Adrenal gland (tissue), 12 donors: Measurements from ENCODE around the gene SHC1. TPM values are rescaled to one million over a fixed set of nuclear protein-coding genes. Genes with fewer than 3 reads are reported as not detected.

ENCODE experiments used
- DNase-seq, 7 donors: peaks; one replicate each; pipeline ENCODE4 v3.0.0-alpha.2; 2019 to 2020
- H3K27ac ChIP-seq, 5 donors: fragments of 200-600 bp; sonication (generic) in 4 of 5; 1 replicate in 3 of 5; 2 replicates in 2 of 5; pipeline versions ENCODE4 v1.5.1 to v1.8.0; 2016 to 2020; ENCODE audit warnings: mild to moderate bottlenecking in 1 of 5
- H3K27me3 ChIP-seq: fragments of 200-600 bp; 2 replicates; pipeline ENCODE4 v1.8.0; 2021
- H3K36me3 ChIP-seq, 2 donors: fragments of 200-600 bp; replicated peaks in 1 of 2; 1 replicate in 1 of 2; 2 replicates in 1 of 2; pipeline versions ENCODE4 v1.5.1 to v1.8.0; 2018 to 2022
- H3K4me1 ChIP-seq, 2 donors: fragments of 200-600 bp; replicated peaks in 1 of 2; 1 replicate in 1 of 2; 2 replicates in 1 of 2; pipeline versions ENCODE4 v1.5.1 to v1.8.0; 2018 to 2021
- H3K4me3 ChIP-seq, 4 donors: fragments of 200-600 bp; sonication (generic) in 3 of 4; one replicate each; pipeline ENCODE4 v1.5.1; 2016 to 2018
- H3K9me3 ChIP-seq, 3 donors: fragments of 200-600 bp; sonication (generic) in 1 of 3; replicated peaks in 1 of 3; 1 replicate in 2 of 3; 2 replicates in 1 of 3; pipeline versions ENCODE4 v1.5.1 to v1.8.0; 2016 to 2021
- CTCF ChIP-seq, 6 experiments: fragments of 450-650 bp in 4 of 6; fragments of 200-600 bp in 2 of 6; sonication (generic) in 1 of 6; IDR thresholded peaks; 1 replicate in 5 of 6; 2 replicates in 1 of 6; pipeline versions ENCODE4 v1.5.1 to v1.8.0; 2016 to 2021; ENCODE audit warnings: antibody characterized with exemption in 6 of 6, mild to moderate bottlenecking in 2 of 6, moderate library complexity in 1 of 6
- POLR2A ChIP-seq, 2 donors: fragments of 450-650 bp; IDR thresholded peaks; one replicate each; pipeline ENCODE4 v1.6.1; 2017; ENCODE audit warnings: antibody characterized with exemption in 2 of 2, mild to moderate bottlenecking in 2 of 2, moderate library complexity in 1 of 2
- WGBS, 4 donors: extraction: QIAGEN DNeasy Blood & Tissue Kit in 2 of 4; methylation state at CpG; one replicate each; pipeline versions ENCODE4 v1.1.5 to v1.1.7; 2013 to 2017; 5-methylcytosine and 5-hydroxymethylcytosine counted together
- intact Hi-C, 2 donors: fragments of 100-400 bp; cut with DNase I; formaldehyde crosslinking; loops; one replicate each; pipeline versions ENCODE4 v1.14.1 to v1.15.0; 2022 to 2023
- polyA plus RNA-seq, 3 donors: library from polyadenylated mRNA; stranded (reverse); fragments of 200-250 nt in 2 of 3; fragments of 350-450 nt in 1 of 3; fragmentation: Illumina TruSeq in 1 of 3; extraction: RNeasy Lipid Tissue Mini Kit (QIAGEN cat#74804) in 1 of 3; gene quantifications; one replicate each; pipeline ENCODE4 v1.2.3, GENCODE V29; 2013 to 2014
- total RNA-seq, 9 donors: library from RNA; depleted of rRNA in 4 of 9; stranded (reverse); fragments of >200 nt in 4 of 9; fragments of 120-200 nt in 1 of 9; fragmentation: NEBNext Ultra II Directional in 1 of 9; extraction: Animal tissue kit (Norgen Biotek cat#: 25700) in 1 of 9; gene quantifications; one replicate each; pipeline versions ENCODE4 v1.1.0 to v1.2.4, GENCODE V29; 2013 to 2023
- donor health status: healthy with polysubstance abuse.
- donor health status: Bipolar disorder and iron deficiency.
- donor health status: DM: yes; HTN: yes; CAD: no.
- donor health status: DM: no; HTN: no; CAD: no.
- donor health status: DM: no; HTN: no; CAD: no.
- donor health status: DM: yes; HTN: yes; CAD: no.

SHC1 gene
- total and polyA plus RNA-seq, 12 donors: 80.3 to 260 (median 146) TPM

- no peak for DNase-seq
- H3K27ac ChIP-seq: peak overlapping the region in 1 of 5 donors; percentile 70
- H3K4me3 ChIP-seq: no peak overlapping the region
- H3K9me3 ChIP-seq: no peaks in the 10 kb centered on the region
- intact Hi-C loops: loop anchor here in 1 of 2 donors (5.0 kb wide), 1 partner anchor 36 kb away; the partner anchor contains the start of gene ZBTB7B
- WGBS, 4 donors: 81 to 85% (median 84%) methylated on average over 5 to 7 of the region's 7 CpGs
- TF ChIP-seq POLR2A (IDR thresholded peaks at IDR 0.05) (no peak), CTCF (IDR thresholded peaks at IDR 0.05) (no peak)
- peaks cover 0 to 61% of the 10 kb centered on the region in 2 donors for H3K36me3 ChIP-seq
- H3K27me3 ChIP-seq: no peaks in the 10 kb centered on the region
- peaks cover 23 to 41% of the 10 kb centered on the region in 2 donors for H3K4me1 ChIP-seq
Measured at GRCh38 chr1:154966111-154966510, 4.4 kb downstream of the SHC1 start.

- TF ChIP-seq CTCF (IDR thresholded peaks at IDR 0.05): no peak
- no peak overlapping the region for H3K4me3 ChIP-seq
- no peak overlapping the region for H3K27ac ChIP-seq
- H3K9me3 ChIP-seq: no peaks in the 10 kb centered on the region
- intact Hi-C loops: loop anchor here in 1 of 2 donors (5.0 kb wide), 1 partner anchor 33 kb away; no protein-coding TSS in a partner anchor
- H3K27me3 ChIP-seq: no peaks in the 10 kb centered on the region
- WGBS, 4 donors: 87 to 91% (median 90%) methylated on average over 6 of the region's 6 CpGs
- peaks cover 13 to 37% of the 10 kb centered on the region in 2 donors for H3K4me1 ChIP-seq
- peaks cover 0 to 65% of the 10 kb centered on the region in 2 donors for H3K36me3 ChIP-seq
- no peak for DNase-seq
Measured at GRCh38 chr1:154964359-154964758, 6.2 kb downstream of the SHC1 start.

GRCh38 chr1:154963643-154964042 is 6.9 kb downstream of the SHC1 start:
- 78 to 84% (median 79%) methylated on average over 8 of the region's 8 CpGs for WGBS, 4 donors
- H3K4me1 ChIP-seq: peaks cover 13 to 29% of the 10 kb centered on the region in 2 donors
- H3K27me3 ChIP-seq: no peaks in the 10 kb centered on the region
- DNase-seq: no peak
- no peaks in the 10 kb centered on the region for H3K9me3 ChIP-seq
- intact Hi-C loops: loop anchor here in 1 of 2 donors (5.0 kb wide), 1 partner anchor 34 kb away; no protein-coding TSS in a partner anchor
- peak overlapping the region in 1 of 5 donors; percentile 98 for H3K27ac ChIP-seq
- no peak overlapping the region for H3K4me3 ChIP-seq
- peaks cover 0 to 72% of the 10 kb centered on the region in 2 donors for H3K36me3 ChIP-seq
- TF ChIP-seq CTCF (IDR thresholded peaks at IDR 0.05) (no peak), POLR2A (IDR thresholded peaks at IDR 0.05) (no peak)

GRCh38 chr1:154962795-154963330 is 7.7 kb downstream of the SHC1 start:
- intact Hi-C loops: loop anchor here in 1 of 2 donors (5.0 kb wide), 1 partner anchor 34 kb away; no protein-coding TSS in a partner anchor
- Histone ChIP-seq H3K4me1 (peaks cover 13 to 24% of the 10 kb centered on the region in 2 donors), H3K27ac (peak overlapping the region; percentile 94 to 99 (median 96)), H3K9me3 (no peaks in the 10 kb centered on the region), H3K27me3 (no peaks in the 10 kb centered on the region), H3K36me3 (peaks cover 0 to 71% of the 10 kb centered on the region in 2 donors), H3K4me3 (peak overlapping the region in 1 of 4 donors; percentile 66)
- 64 to 82% (median 70%) methylated on average over 2 to 6 of the region's 6 CpGs for WGBS, 4 donors
- TF ChIP-seq CTCF (IDR thresholded peaks at IDR 0.05): no peak
- TF ChIP-seq POLR2A (IDR thresholded peaks at IDR 0.05): no peak
- no peak for DNase-seq
